A549 treated with dexamethasone at 1 μM for 4 hours (cell line): ENCODE results near the gene TMEM62. TPM values are rescaled to one million over a fixed set of nuclear protein-coding genes. Genes with fewer than 3 reads are reported as not detected.

Experiments
- total RNA-seq: library from RNA; stranded (reverse); fragments of 200-300 nt; extraction: Qiagen RNA extraction; gene quantifications from 5 replicates; pipeline ENCODE4 v1.2.3, GENCODE V29; 2022

The TMEM62 gene
- 8.4 to 9.7 TPM (median 9.2 TPM) in 5 replicates for total RNA-seq

DNA sequence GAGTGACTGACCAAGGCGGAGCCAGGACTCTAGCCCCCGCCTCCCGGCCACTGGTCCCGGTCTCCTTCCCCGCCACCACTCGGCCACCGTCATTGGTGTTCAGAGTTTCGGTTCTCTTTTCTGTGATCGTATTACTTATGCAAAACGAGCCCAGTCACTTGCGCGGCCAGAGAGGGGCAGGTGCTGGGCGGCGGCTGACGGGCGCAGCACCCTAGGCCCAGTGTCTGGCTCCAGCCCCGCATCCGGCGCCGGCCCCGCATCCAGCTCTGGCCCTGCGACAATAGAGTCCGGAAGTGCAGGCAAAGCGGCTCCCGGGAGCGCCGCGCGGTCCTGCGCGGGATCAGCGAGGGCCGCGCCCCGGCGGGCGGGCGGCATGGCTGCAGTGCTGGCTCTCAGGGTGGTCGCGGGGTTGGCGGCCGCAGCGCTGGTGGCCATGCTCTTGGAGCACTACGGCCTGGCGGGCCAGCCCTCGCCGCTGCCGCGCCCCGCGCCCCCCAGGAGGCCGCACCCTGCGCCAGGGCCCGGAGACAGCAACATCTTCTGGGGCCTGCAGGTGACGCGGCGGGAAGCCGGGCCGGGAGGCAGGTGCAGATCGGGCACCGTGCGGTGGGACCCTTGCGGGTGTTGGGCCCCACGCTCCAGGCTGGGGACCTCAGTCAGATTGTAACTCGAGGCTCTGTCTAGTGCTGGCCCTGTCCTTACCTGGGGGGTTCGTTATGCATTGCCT is at the start of gene TMEM62:
TMEM62 (plus strand) TSS at position 157 of the 727 bp plus-strand sequence; CDS start at position 374, 217 bp downstream.

DNA sequence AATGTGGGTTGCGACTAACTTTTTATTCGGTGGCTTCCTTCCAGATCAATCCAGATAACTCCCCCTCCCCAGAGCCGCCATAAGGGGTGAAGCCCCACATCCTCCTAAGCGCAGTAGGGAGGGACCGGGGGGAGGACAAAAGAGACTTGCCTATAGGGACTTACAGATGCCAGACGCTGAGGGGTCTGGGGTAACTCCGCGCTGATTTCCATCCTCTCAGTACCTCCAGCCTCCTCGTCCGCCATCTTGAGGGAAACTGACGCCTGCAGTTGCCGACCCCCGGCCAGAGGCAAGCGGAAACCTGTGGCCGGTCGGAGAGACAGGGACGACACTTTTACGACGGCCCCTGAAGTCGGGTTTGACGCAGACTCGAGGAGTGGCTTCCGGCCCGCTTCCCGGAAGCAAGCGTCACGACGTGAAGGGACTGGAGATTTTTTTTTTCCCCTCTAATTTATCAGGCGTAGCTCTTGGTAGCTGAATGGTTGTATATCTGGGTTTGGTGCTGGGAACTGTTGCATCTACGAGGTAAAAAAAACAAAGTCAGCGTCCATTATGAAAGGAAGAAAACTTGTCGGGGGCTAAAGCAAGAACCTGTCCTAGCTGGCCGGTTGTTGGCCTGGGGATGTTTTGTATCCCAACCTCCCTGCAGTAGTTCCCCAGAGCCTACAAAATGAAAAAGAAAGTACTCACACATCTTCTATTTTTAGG is 27.5 kb upstream of the TMEM62 start, which contains the start of gene UBR1:
UBR1 (minus strand) TSS at position 261 of the 708 bp plus-strand sequence; CDS start at position 245, 16 bp downstream.

DNA sequence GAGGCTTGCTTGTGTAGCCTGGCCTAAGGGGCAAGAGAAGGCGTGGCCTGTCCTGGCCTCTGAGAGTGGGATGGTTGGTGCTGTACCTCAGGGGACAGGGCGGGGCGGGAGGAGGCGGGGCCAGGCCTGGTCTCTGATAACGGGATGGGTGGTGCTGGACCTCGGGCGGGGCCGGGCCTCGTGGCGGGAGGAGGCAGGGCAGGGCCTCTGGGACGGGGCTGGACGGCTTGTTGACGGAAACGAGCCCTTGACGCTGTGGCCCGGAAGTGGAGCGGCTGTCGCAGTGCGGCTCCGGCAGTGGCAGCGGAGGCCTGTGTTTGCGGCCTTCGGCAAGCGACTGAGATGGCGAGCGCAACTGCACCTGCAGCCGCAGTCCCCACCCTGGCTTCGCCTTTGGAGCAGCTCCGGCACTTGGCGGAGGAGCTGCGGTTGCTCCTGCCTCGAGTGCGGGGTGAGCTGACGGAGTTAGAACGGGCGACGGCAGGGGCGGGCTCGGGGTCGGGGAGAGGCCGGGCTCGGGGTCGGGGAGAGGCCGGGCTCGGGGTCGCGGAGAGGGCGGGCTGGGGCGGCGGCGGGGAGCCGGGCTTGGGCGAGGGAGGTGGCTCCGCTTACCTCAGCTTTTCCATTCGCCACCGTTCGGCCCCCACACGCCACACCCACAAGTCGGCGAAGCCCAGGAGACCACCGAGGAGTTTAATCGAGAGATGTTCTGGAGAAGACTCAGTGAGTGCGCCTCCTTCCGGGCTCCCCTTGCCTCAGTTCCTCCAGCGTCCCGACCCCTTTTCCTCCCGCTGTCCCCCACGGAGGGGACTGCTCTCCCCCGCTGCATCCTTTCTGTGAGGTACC is 52.0 kb downstream of the TMEM62 start, which contains the start of gene CCNDBP1:
CCNDBP1 (plus strand) TSS at position 247 of the 846 bp plus-strand sequence; CDS start at position 343, 96 bp downstream.

DNA sequence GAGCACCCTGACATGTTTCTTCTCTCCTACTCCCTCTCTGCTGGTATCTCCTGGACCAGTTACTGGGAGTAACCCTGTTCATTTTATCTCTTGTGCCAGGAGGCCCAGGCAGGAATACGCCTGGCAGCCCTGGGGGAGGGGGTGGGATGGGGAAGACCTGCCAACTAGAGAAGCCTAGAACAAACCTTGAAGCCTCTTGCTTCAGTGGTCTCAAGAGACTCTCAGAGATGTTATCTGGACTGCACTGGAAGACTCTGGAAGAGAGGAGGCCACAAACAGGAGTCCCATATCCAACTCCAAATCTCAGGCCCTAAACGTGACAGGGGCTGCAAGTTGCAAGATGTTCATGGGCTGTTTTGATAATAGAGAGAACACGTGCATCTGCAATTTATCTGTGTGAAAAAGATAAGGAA is 87.6 kb downstream of the TMEM62 start, which contains the start of gene EPB42:
EPB42 (minus strand) TSS at position 28 of the 413 bp plus-strand sequence. CDS start 193 bp downstream, outside the sequence.

Other genes with a start within 250 kb of the TMEM62 start
- 1.1 to 3.0 TPM (median 2.2 TPM) in 5 replicates for gene TTBK2, start 212.8 kb upstream of the TMEM62 start, total RNA-seq
- gene UBR1, start 27.5 kb upstream of the TMEM62 start, total RNA-seq = 3.2 to 5.1 TPM (median 4.9 TPM) in 5 replicates
- gene CCNDBP1, start 51.8 kb downstream of the TMEM62 start, total RNA-seq = 22.8 to 26.5 TPM (median 25.0 TPM) in 5 replicates
- gene EPB42, start 87.4 kb downstream of the TMEM62 start, total RNA-seq = not detected in 5 replicates
- not detected in 5 replicates for gene TGM5, start 133.3 kb downstream of the TMEM62 start, total RNA-seq
- gene TGM7, start 168.7 kb downstream of the TMEM62 start, total RNA-seq = not detected in 5 replicates
- gene LCMT2, start 197.0 kb downstream of the TMEM62 start, total RNA-seq = 6.1 to 8.1 TPM (median 7.2 TPM) in 5 replicates
- gene ZSCAN29, start 237.5 kb downstream of the TMEM62 start, total RNA-seq = 6.8 to 10.8 TPM (median 9.6 TPM) in 5 replicates
- 4.1 to 7.0 TPM (median 5.5 TPM) in 5 replicates for gene TUBGCP4, start 237.5 kb downstream of the TMEM62 start, total RNA-seq